ENCODE measurements around the gene UTS2R.
"Not testable (repeated sequence)": the region's sequence is repeated elsewhere in the genome, so short reads cannot be mapped to it uniquely, and the experiment has no call there.

Gene UTS2R

DNA sequence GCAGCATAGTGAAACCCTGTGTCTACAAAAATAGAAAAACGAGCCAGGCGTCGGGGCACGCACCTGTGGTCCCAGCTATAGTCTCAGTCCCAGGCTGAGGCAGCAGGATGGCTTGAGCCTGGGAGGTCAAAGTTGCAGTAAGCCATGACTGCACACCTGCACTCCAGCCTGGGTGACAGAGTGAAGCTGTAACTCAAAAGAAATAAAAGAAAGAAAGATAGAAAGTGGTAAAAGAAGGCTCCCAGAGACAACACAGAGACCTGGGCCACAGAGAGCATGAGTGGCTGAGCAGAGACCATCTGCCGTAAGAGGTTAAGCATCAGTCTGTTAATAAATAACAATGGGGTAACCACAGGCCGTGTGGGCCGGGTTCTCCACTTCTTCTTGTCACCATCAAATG, 31.3 kb downstream of the UTS2R start:
- H3K4me1 ChIP-seq (ENCODE audit: insufficient read depth, low read length), result no peaks in the 10 kb centered on the region
- no peaks in the 10 kb centered on the region; the same call in 1 of the 2 replicates for H3K36me3 ChIP-seq (ENCODE audit: insufficient read depth, low read depth, low read length)
- H3K27me3 ChIP-seq (ENCODE audit: insufficient read depth, low read length), result no peaks in the 10 kb centered on the region

DNA sequence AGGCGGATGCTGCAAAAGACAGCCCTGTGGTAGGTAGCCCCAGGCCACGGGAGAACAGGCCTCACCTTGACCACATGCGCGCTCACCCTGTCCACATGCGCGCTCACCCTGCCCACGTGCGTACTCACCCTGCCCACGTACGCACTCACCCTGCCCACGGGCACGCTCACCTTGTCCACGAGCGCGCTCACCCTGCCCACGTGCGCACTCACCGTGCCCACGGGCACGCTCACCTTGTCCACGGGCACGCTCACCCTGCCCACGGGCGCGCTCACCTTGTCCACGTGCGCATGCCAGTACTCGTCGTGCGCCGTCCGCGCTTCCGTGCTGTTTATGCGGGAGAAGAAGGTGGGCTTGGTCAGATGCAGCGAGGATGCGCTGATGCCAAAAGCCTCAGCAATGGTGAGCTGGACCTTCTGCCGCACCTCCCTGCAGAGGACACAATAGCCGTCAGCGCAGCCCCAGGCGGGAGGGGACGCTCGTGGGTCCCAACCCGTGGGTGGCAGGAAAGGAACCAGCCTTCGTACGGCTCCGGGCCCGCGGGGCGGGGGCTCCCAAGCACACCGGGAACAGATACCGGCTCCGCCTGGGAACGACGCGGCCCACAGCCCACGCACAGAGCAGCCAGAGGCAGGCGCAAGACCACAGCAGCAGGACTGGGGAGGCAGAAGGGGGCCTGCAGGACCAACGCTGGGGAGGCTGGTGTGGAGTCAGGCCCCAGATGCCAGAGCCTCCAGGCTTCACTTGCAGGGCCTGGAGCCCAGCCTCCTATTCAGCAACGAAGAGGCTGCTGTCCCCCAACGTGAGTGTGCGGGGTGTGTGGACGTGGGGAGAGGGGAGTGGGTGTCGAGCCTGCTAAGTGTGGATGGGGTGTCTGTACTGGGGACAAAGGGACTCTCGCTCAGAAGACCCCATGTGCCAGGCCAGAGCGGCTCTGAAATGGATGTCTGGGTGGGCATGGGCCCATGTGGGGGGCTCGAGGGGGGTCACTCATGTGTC, 32.4 kb downstream of the UTS2R start:
- Histone ChIP-seq H3K27ac (ENCODE audit: low read length) (no peak overlapping the region), H3K27me3 (ENCODE audit: insufficient read depth, low read length) (no peaks in the 10 kb centered on the region), H3K36me3 (ENCODE audit: insufficient read depth, low read depth, low read length) (no peaks in the 10 kb centered on the region; the same call in 1 of the 2 replicates), H3K9ac (ENCODE audit: low read depth, low read length) (no peak overlapping the region), H3K4me1 (ENCODE audit: insufficient read depth, low read length) (no peaks in the 10 kb centered on the region), H3K9me3 (ENCODE audit: insufficient read depth, low read depth, low read length) (no peaks in the 10 kb centered on the region), H3K4me3 (ENCODE audit: low read length) (no peak overlapping the region)

More for the DNA sequence above, 31.3 kb downstream of the UTS2R start:
- no peak overlapping the region for H3K4me3 ChIP-seq (ENCODE audit: low read length)
- H3K9me3 ChIP-seq (ENCODE audit: insufficient read depth, low read depth, low read length), result no peaks in the 10 kb centered on the region
- H3K27ac ChIP-seq (ENCODE audit: low read length), result no peak overlapping the region
- no peak overlapping the region for H3K9ac ChIP-seq (ENCODE audit: low read depth, low read length)

DNA sequence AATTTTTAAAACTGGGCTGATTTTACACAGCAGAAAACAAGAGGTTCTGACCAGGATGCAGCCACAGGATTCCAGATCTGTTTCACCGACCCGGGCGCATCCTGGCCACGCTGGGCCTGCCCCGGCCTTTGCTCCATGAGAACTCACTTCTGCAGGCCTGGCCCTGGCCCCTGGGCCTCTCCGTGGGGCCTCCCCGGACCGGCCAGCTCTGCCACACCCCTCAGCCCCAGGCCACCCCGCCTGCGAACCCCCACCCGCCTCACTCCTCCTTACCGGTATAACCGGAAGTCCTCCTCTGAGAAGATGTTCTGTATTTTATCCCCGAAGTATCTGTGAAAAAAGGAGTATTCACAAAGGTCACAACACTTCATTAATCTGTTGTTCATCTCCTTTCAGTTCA, 33.5 kb downstream of the UTS2R start:
- H3K4me1 ChIP-seq (ENCODE audit: insufficient read depth, low read length), result no peaks in the 10 kb centered on the region
- H3K9ac ChIP-seq (ENCODE audit: low read depth, low read length), result no peak overlapping the region
- H3K4me3 ChIP-seq (ENCODE audit: low read length), result no peak overlapping the region
- H3K36me3 ChIP-seq (ENCODE audit: insufficient read depth, low read depth, low read length), result no peaks in the 10 kb centered on the region; the same call in 1 of the 2 replicates
- no peaks in the 10 kb centered on the region for H3K27me3 ChIP-seq (ENCODE audit: insufficient read depth, low read length)
- H3K27ac ChIP-seq (ENCODE audit: low read length), result no peak overlapping the region
- no peaks in the 10 kb centered on the region for H3K9me3 ChIP-seq (ENCODE audit: insufficient read depth, low read depth, low read length)

DNA sequence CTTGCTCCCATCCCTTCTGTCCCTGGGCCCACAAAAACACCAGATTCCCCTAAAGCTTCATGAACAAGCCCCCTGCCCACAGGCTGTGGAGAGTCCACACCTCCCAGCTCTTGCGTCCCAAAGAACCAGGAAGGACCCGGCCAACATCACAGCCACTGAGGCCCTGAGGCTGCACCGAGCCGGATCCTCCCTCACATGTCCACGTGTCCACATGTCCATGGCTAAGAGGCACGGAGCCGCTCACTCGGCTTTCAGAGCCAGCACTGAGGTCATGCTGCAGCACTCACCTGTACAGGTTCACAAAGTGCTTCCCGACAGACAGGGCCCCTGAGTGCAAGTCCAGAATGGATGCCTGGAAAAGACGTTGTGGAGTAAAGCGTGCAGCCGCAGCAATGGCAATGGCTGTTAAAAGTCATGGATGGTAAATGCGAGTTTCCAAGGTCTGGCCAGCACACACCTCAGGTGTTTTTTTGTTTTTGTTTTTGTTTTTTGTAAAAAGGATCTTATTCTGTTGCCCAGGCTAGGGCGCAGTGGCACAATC, 34.6 kb downstream of the UTS2R start:
- Histone ChIP-seq H3K4me3 (ENCODE audit: low read length) (no peak overlapping the region), H3K9ac (ENCODE audit: low read depth, low read length) (no peak overlapping the region), H3K27ac (ENCODE audit: low read length) (no peak overlapping the region), H3K4me1 (ENCODE audit: insufficient read depth, low read length) (no peaks in the 10 kb centered on the region), H3K27me3 (ENCODE audit: insufficient read depth, low read length) (no peaks in the 10 kb centered on the region), H3K36me3 (ENCODE audit: insufficient read depth, low read depth, low read length) (no peaks in the 10 kb centered on the region; the same call in 1 of the 2 replicates), H3K9me3 (ENCODE audit: insufficient read depth, low read depth, low read length) (no peaks in the 10 kb centered on the region)

DNA sequence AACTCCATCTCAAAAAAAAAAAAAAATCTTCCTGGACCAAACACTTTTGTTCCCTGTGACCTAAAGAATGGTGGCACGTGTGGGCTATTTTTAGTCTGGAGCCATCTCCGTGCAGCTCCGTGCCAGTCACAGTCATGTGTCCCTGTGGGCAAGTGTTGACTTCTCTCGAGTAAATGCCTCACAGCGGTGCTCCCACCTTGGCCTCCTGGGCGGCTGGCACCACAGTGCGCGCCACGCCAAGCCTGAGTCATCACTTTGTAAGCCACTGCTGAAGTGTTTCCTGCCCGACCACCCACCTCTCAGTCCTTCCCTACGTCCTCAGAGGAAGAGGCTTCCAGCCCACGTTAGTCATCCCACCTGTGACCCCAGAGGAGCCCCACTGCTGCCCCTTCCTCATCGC, 35.7 kb downstream of the UTS2R start:
- Histone ChIP-seq H3K4me1 (ENCODE audit: insufficient read depth, low read length) (no peaks in the 10 kb centered on the region), H3K9me3 (ENCODE audit: insufficient read depth, low read depth, low read length) (no peaks in the 10 kb centered on the region), H3K4me3 (ENCODE audit: low read length) (no peak overlapping the region), H3K27me3 (ENCODE audit: insufficient read depth, low read length) (no peaks in the 10 kb centered on the region), H3K27ac (ENCODE audit: low read length) (no peak overlapping the region), H3K9ac (ENCODE audit: low read depth, low read length) (no peak overlapping the region), H3K36me3 (ENCODE audit: insufficient read depth, low read depth, low read length) (no peaks in the 10 kb centered on the region; the same call in 1 of the 2 replicates)

DNA sequence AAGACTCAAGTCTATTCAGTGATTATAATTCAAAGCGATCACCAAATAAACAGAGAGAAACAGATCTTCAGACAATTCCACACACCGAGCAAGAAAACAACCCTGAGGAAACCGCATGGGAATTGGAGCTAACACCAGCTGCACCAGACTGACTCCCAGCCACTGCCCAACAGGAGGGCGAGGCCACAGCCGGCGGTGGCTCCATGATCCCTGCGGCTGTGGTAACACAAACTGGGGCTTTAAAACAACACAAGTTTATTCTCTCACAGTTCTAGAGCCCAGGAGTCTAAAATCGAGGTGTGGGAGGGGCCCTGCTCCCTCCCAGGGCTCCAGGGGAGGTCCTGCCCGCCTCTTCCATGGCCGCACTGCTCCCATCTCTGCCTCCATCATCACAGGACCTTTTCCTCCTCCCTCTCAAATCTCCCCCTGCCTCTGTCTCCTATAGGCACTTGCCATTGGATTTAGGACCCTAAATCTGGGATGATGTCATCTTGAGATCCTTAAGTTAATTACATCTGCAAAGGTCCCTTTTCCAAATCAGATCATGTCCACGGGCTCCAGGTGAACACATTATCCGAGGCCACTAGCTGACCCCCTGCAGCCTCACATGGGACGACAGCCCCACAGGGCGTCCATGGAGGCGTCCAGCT, 36.8 kb downstream of the UTS2R start:
- H3K9ac ChIP-seq (ENCODE audit: low read depth, low read length), result no peak overlapping the region
- H3K27ac ChIP-seq (ENCODE audit: low read length), result no peak overlapping the region
- no peaks in the 10 kb centered on the region; the same call in 1 of the 2 replicates for H3K36me3 ChIP-seq (ENCODE audit: insufficient read depth, low read depth, low read length)
- H3K4me1 ChIP-seq (ENCODE audit: insufficient read depth, low read length), result no peaks in the 10 kb centered on the region
- no peak overlapping the region for H3K4me3 ChIP-seq (ENCODE audit: low read length)
- H3K27me3 ChIP-seq (ENCODE audit: insufficient read depth, low read length), result no peaks in the 10 kb centered on the region
- no peaks in the 10 kb centered on the region for H3K9me3 ChIP-seq (ENCODE audit: insufficient read depth, low read depth, low read length)

DNA sequence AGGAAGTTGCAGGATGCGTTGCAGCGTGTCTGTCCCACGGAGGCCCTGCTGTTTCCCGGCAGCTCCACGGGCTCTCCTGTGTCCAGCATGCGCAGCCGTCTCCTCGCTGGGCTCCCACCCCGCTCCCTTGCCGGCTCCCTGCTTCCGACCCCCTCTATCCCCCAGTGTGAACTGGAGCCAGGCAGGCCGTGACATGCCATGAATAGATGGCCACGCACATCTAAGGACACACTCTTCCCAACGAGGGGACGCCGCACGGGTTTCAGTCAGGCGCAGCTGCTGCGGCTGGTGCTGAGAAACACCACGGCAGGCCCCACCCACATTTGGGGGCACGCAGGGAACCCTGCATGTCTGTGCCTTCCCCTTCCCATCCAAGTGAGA, 37.4 kb downstream of the UTS2R start:
- no peaks in the 10 kb centered on the region for H3K4me1 ChIP-seq (ENCODE audit: insufficient read depth, low read length)
- H3K27me3 ChIP-seq (ENCODE audit: insufficient read depth, low read length), result no peaks in the 10 kb centered on the region
- no peak overlapping the region for H3K9ac ChIP-seq (ENCODE audit: low read depth, low read length)
- H3K9me3 ChIP-seq (ENCODE audit: insufficient read depth, low read depth, low read length), result no peaks in the 10 kb centered on the region
- no peak overlapping the region for H3K4me3 ChIP-seq (ENCODE audit: low read length)
- H3K36me3 ChIP-seq (ENCODE audit: insufficient read depth, low read depth, low read length), result no peaks in the 10 kb centered on the region; the same call in 1 of the 2 replicates
- no peak overlapping the region for H3K27ac ChIP-seq (ENCODE audit: low read length)

DNA sequence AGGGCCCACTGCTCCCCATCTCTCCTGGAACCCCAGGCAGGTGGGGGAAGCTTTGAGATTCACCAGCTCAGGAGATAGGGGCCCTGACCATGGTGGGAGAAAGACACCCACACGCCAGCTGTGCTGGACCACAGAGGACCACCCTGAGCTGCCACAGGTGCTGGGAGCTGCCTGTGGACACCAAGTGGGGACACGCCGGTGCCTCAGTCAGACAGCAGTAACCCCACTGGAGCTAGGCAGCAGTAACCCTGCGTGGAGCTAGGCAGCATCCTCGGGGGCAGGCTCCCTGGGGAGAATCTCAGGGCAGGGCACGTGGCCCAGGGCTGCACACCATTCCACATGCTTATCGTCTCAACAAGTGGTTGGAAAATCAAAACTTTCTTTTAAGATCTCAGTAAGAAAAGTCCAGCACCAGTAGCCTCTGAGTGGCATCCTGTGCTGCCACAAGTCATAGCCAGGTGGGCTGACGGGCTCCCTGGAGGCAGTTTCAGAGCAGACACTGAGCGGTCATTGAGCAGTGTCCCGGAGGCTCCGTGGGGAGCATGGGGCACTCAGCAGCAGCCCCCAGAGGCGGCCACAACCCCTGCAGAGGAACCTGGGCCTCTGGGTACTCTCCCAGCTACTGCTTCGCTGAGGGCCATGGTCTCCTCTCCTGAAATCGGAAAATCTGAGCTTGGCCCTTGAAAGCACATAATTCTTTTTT, 38.6 kb downstream of the UTS2R start:
- no peak overlapping the region for H3K27ac ChIP-seq (ENCODE audit: low read length)
- H3K4me3 ChIP-seq (ENCODE audit: low read length), result no peak overlapping the region
- H3K9me3 ChIP-seq (ENCODE audit: insufficient read depth, low read depth, low read length), result no peaks in the 10 kb centered on the region
- no peaks in the 10 kb centered on the region for H3K27me3 ChIP-seq (ENCODE audit: insufficient read depth, low read length)
- no peak overlapping the region for H3K9ac ChIP-seq (ENCODE audit: low read depth, low read length)
- H3K36me3 ChIP-seq (ENCODE audit: insufficient read depth, low read depth, low read length), result no peaks in the 10 kb centered on the region
- H3K4me1 ChIP-seq (ENCODE audit: insufficient read depth, low read length), result no peaks in the 10 kb centered on the region

DNA sequence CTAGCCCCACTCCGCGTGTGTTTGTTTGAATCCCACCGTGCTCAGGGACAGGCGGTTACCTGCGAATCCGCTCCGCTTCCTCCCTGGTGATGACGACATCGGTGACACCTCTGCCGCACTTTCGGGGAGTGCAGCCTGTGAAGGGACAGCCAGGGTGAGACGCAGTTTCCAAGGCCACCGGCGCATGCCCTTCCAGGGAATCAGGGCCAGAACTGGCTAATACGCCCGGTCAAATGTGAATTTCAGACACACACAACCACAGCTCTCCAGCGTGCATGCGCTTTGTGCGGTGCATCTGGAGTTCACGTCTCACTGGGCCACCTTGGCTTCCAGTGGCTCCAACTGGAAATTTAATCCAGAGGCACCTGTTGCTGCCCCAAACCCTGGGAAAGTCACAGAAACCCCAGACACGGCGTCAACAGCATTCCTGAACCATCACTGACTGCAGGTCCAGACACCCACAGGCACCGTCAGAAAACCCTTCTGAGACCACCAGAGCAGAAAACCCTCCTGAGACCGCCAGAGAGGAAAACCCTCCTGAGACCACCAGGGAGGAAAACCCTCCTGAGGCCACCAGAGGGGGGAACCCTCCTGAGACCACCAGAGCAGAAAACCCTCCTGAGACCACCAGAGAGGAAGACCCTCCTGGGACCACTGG, 40.0 kb downstream of the UTS2R start:
- no peaks in the 10 kb centered on the region for H3K27me3 ChIP-seq (ENCODE audit: insufficient read depth, low read length)
- H3K27ac ChIP-seq (ENCODE audit: low read length), result no peak overlapping the region
- no peak overlapping the region for H3K4me3 ChIP-seq (ENCODE audit: low read length)
- H3K36me3 ChIP-seq (ENCODE audit: insufficient read depth, low read depth, low read length), result no peaks in the 10 kb centered on the region
- H3K9ac ChIP-seq (ENCODE audit: low read depth, low read length), result no peak overlapping the region
- H3K9me3 ChIP-seq (ENCODE audit: insufficient read depth, low read depth, low read length), result no peaks in the 10 kb centered on the region
- no peaks in the 10 kb centered on the region for H3K4me1 ChIP-seq (ENCODE audit: insufficient read depth, low read length)

DNA sequence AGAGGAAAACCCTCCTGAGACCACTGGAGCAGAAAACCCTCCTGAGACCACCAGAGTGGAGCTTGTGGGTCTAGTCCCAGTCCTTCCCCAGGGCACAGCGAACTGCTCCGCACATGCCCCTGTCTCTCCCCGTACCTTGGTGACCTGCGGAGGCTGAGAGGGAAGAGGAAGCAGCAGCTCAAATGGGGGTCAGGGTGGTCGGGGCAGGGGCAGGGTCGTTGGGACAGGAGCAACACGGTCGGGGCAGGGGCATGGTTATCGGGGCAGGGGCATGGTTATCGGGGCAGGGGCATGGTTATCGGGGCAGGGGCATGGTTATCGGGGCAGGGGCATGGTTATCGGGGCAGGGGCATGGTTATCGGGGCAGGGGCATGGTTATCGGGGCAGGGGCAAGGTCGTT, 40.5 kb downstream of the UTS2R start:
- not testable (repeated sequence) for H3K9me3 ChIP-seq (ENCODE audit: insufficient read depth, low read depth, low read length); H3K27me3 ChIP-seq (ENCODE audit: insufficient read depth, low read length); H3K27ac ChIP-seq (ENCODE audit: low read length); H3K36me3 ChIP-seq (ENCODE audit: insufficient read depth, low read depth, low read length); H3K9ac ChIP-seq (ENCODE audit: low read depth, low read length); H3K4me1 ChIP-seq (ENCODE audit: insufficient read depth, low read length); H3K4me3 ChIP-seq (ENCODE audit: low read length)
